Spleen (tissue), 11 donors: Measurements from ENCODE around the gene FGF2. TPM values are rescaled to one million over a fixed set of nuclear protein-coding genes. Genes with fewer than 3 reads are reported as not detected.
"Not testable (repeated sequence)": the region's sequence is repeated elsewhere in the genome, so short reads cannot be mapped to it uniquely, and the experiment has no call there.

Experiments
- DNase-seq: peaks from one replicate; pipeline ENCODE4 v3.0.0-alpha.2; 2020
- H3K27ac ChIP-seq, 8 donors: fragments of 200-600 bp; sonication (generic) in 7 of 8; 1 replicate in 4 of 8; 2 replicates in 4 of 8; pipeline versions ENCODE4 v1.5.0 to v1.8.0; 2016 to 2021; ENCODE audit warnings: inconsistent platforms in 4 of 8, mild to moderate bottlenecking in 4 of 8, moderate library complexity in 1 of 8
- H3K27me3 ChIP-seq, 7 donors: fragments of 200-600 bp; sonication (generic) in 6 of 7; replicated peaks in 1 of 7; 1 replicate in 4 of 7; 2 replicates in 3 of 7; pipeline versions ENCODE4 v1.5.0 to v1.8.0; 2016 to 2021; ENCODE audit warnings: inconsistent platforms in 3 of 7, mild to moderate bottlenecking in 1 of 7
- H3K36me3 ChIP-seq, 6 donors: fragments of 200-600 bp; sonication (generic) in 5 of 6; 1 replicate in 4 of 6; 2 replicates in 2 of 6; pipeline versions ENCODE4 v1.5.0 to v1.8.0; 2016 to 2021; ENCODE audit warnings: inconsistent platforms in 2 of 6
- H3K4me1 ChIP-seq, 6 donors: fragments of 200-600 bp; sonication (generic) in 5 of 6; 1 replicate in 3 of 6; 2 replicates in 3 of 6; pipeline versions ENCODE4 v1.5.0 to v1.8.0; 2016 to 2021; ENCODE audit warnings: inconsistent platforms in 3 of 6
- H3K4me3 ChIP-seq, 8 donors: fragments of 200-600 bp; sonication (generic) in 7 of 8; 1 replicate in 4 of 8; 2 replicates in 4 of 8; pipeline versions ENCODE4 v1.5.0 to v1.8.0; 2016 to 2021; ENCODE audit warnings: inconsistent platforms in 4 of 8, mild to moderate bottlenecking in 4 of 8, moderate library complexity in 2 of 8
- H3K9me3 ChIP-seq, 8 donors: fragments of 200-600 bp; sonication (generic) in 7 of 8; 1 replicate in 4 of 8; 2 replicates in 4 of 8; pipeline versions ENCODE4 v1.5.0 to v1.8.0; 2016 to 2021; ENCODE audit warnings: inconsistent platforms in 4 of 8
- POLR2A ChIP-seq, 3 donors: fragments of 450-650 bp; IDR thresholded peaks; one replicate each; pipeline ENCODE4 v1.5.1; 2017; ENCODE audit warnings: antibody characterized with exemption in 3 of 3, mild to moderate bottlenecking in 1 of 3
- POLR2AphosphoS5 ChIP-seq, 3 donors: sonication (generic); formaldehyde crosslinking; IDR thresholded peaks; one replicate each; pipeline ENCODE4 v1.5.1; 2017; ENCODE audit warnings: antibody characterized with exemption in 3 of 3
- WGBS, 5 donors: extraction: QIAGEN DNeasy Blood & Tissue Kit in 3 of 5; methylation state at CpG; one replicate each; pipeline versions ENCODE4 v1.1.5 to v1.1.7; 2013 to 2018; 5-methylcytosine and 5-hydroxymethylcytosine counted together
- intact Hi-C: fragments of 100-400 bp; cut with DNase I; formaldehyde crosslinking; loops from one replicate; pipeline ENCODE4 v1.15.0; 2023; ENCODE audit warnings: low total_unique reads
- polyA plus RNA-seq, 3 donors: library from polyadenylated mRNA; stranded (reverse); fragments of 200-250 nt; gene quantifications; one replicate each; pipeline ENCODE4 v1.2.1, GENCODE V29; 2013
- total RNA-seq, 7 donors: library from RNA; depleted of rRNA in 3 of 7; stranded (reverse); fragments of >200 nt in 3 of 7; fragmentation: NEBNext Ultra II Directional in 4 of 7; extraction: Animal tissue kit (Norgen Biotek cat#: 25700) in 4 of 7; gene quantifications; one replicate each; pipeline versions ENCODE4 v1.1.0 to v1.2.1, GENCODE V29; 2016 to 2021
- TF ChIP-seq, protein P1 (sequence below), 11 experiments: fragments of 200-600 bp in 7 of 11; fragments of 450-650 bp in 4 of 11; sonication (generic) in 4 of 11; IDR thresholded peaks in 8 of 11; conservative IDR thresholded peaks in 3 of 11; 1 replicate in 7 of 11; 2 replicates in 4 of 11; pipeline versions ENCODE4 v1.4.0 to v1.8.0; 2016 to 2021; ENCODE audit warnings: antibody characterized with exemption in 11 of 11, inconsistent platforms in 4 of 11, mild to moderate bottlenecking in 1 of 11
- donor health status: healthy with polysubstance abuse.
- donor health status: DM: no; HTN: no; CAD: no; lungs with moderate emphysema.
- donor health status: DM: no; HTN: no; CAD: no.
- donor health status: Bipolar disorder and iron deficiency.
- donor health status: healthy.
- donor health status: DM: no; HTN: no; CAD: no.
- donor health status: DM: yes; HTN: yes; CAD: no.

Gene FGF2
- total and polyA plus RNA-seq, 10 donors, result 0.48 to 3.1 (median 1.5) TPM

DNA sequence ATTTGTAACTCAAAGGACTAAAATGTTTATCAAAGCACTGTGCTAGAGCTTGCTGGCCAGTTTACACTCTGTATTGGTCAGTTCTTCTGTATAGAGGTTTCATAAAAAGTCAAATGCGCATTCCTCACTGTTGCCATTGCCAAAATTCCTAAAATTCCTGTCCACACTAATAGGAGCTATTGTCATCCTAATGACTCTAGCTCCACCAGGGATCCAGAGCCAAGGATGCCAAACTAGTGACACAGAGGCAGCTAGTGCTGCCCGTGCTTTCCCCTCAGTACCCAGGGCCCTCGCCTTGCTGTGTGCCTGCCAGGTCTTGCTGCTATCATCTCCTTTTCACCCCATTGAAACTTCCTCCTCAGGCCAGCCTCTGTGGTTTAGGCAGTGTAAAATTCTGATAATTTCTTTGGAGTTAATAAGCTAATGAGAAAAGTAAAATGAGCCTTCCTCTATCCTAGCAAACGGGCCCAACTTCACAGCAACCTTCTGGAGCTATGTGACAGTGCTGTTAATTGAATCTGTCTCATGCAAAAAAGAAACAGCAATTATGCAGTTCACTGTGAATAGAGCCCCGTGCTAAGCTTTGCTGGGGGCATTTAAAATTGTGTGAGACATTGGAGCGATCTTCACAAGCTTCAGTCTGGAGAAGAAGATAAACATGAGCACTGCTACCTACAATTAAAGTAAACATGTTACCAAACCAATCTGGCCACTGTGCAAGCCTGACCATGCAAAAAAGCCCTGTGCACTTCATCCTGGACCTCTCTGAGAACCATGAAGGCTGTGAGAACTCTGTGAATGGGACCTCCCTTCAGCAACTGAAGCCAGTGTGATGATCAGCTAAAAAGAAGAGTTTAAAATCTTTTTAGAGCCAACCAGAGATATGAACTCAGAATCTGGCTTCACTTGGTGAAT is 43.1 kb upstream of the FGF2 start:
- TF ChIP-seq POLR2A (IDR thresholded peaks at IDR 0.05) (no peak), POLR2AphosphoS5 (IDR thresholded peaks at IDR 0.05) (no peak)
- TF ChIP-seq, protein P1, sequence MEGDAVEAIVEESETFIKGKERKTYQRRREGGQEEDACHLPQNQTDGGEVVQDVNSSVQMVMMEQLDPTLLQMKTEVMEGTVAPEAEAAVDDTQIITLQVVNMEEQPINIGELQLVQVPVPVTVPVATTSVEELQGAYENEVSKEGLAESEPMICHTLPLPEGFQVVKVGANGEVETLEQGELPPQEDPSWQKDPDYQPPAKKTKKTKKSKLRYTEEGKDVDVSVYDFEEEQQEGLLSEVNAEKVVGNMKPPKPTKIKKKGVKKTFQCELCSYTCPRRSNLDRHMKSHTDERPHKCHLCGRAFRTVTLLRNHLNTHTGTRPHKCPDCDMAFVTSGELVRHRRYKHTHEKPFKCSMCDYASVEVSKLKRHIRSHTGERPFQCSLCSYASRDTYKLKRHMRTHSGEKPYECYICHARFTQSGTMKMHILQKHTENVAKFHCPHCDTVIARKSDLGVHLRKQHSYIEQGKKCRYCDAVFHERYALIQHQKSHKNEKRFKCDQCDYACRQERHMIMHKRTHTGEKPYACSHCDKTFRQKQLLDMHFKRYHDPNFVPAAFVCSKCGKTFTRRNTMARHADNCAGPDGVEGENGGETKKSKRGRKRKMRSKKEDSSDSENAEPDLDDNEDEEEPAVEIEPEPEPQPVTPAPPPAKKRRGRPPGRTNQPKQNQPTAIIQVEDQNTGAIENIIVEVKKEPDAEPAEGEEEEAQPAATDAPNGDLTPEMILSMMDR (IDR thresholded peaks at IDR 0.05 in 8 of 11, conservative IDR thresholded peaks at IDR 0.05 in 3 of 11), result no peak
- H3K27ac ChIP-seq, result no peak overlapping the region
- no peak overlapping the region for H3K4me3 ChIP-seq

DNA sequence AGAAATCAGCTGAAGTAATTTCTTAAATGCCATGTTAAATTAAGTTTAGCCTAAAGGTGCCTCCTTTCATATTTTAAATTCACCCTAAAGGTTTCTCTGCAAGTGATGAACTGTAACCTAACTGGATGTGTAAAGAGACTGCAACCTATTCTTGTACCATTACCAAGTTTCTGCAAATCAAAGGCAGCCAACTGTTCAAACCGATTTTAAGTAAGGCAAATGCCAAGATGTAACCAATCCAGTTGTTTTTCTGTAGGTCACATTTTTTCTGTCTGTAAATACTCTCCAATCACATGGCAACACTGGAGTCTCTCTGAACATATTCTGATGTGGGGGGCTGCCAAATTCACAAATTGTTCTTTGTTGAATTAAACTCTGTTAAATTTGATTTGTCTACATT is 42.4 kb upstream of the FGF2 start:
- H3K27ac ChIP-seq, result no peak overlapping the region
- 40 to 75% (median 59%) methylated on average over 1 of the region's 1 CpG for WGBS, 5 donors
- no peaks in the 10 kb centered on the region for H3K4me1 ChIP-seq
- H3K9me3 ChIP-seq, result no peaks in the 10 kb centered on the region
- no peaks in the 10 kb centered on the region for H3K36me3 ChIP-seq
- H3K4me3 ChIP-seq, result no peak overlapping the region
- intact Hi-C loops, result no loop called here
- DNase-seq, result no peak
- peaks cover 0 to 18% (median 0%) of the 10 kb centered on the region in 7 donors for H3K27me3 ChIP-seq
- no peak for TF ChIP-seq POLR2AphosphoS5 (IDR thresholded peaks at IDR 0.05)
- TF ChIP-seq POLR2A (IDR thresholded peaks at IDR 0.05), result no peak
- TF ChIP-seq, protein P1 (IDR thresholded peaks at IDR 0.05 in 8 of 11, conservative IDR thresholded peaks at IDR 0.05 in 3 of 11), result no peak

More for the DNA sequence above, 43.1 kb upstream of the FGF2 start:
- Histone ChIP-seq H3K9me3 (no peaks in the 10 kb centered on the region), H3K27me3 (peaks cover 0 to 18% (median 0%) of the 10 kb centered on the region in 7 donors), H3K4me1 (no peaks in the 10 kb centered on the region), H3K36me3 (no peaks in the 10 kb centered on the region)
- intact Hi-C loops, result no loop called here
- 58 to 68% (median 60%) methylated on average over 6 of the region's 6 CpGs for WGBS, 5 donors
- DNase-seq, result no peak

DNA sequence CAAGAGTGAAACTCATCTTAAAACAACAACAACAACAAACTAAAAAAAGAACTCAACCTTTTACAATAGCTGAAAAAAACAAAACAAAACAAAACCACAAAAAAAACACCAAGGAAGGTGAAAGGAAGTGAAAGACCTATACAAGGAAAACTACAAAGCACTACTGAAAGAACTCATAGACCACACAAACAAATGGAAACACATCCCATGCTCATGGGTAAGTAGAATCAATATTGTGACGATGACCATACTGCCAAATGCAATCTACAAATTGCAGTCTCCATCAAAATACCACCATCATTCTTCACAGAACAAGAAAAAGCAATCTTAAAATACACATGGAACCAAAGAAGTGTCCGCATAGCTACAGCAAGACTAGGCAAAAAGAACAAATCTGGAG is 41.5 kb upstream of the FGF2 start:
- intact Hi-C loops, result no loop called here

DNA sequence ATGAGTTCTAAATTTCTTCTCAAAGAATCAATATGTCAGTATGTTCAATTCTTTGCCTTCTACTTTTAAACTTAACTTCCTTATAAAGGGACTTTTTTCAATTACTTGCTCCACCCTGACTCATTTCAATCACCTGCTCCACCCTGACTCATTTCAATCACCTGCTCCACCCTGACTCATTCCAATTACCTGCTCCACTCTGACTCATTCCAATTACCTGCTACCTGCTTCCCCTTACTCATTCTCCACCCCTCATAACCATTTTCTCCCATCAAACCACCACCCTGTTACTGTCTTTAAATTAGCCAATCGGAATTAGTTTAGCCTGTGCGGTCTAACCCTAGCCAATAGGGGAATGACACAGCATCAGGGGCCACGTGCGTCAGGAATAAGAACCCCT is 40.3 kb upstream of the FGF2 start:
- H3K9me3 ChIP-seq, H3K4me3 ChIP-seq, H3K4me1 ChIP-seq, H3K36me3 ChIP-seq, intact Hi-C loops, DNase-seq, H3K27ac ChIP-seq: not testable (repeated sequence)
- H3K27me3 ChIP-seq, result peaks cover 0 to 18% (median 0%) of the 10 kb centered on the region in 7 donors
- 92 to 97% (median 95%) methylated on average over 4 of the region's 4 CpGs for WGBS, 5 donors

More for the DNA sequence above, 41.5 kb upstream of the FGF2 start:
- no peak overlapping the region for H3K4me3 ChIP-seq
- no peak for DNase-seq
- TF ChIP-seq, protein P1 (IDR thresholded peaks at IDR 0.05 in 8 of 11, conservative IDR thresholded peaks at IDR 0.05 in 3 of 11), result no peak
- TF ChIP-seq POLR2A (IDR thresholded peaks at IDR 0.05) (no peak), POLR2AphosphoS5 (IDR thresholded peaks at IDR 0.05) (no peak)
- H3K27ac ChIP-seq, result no peak overlapping the region
- H3K36me3 ChIP-seq, result no peaks in the 10 kb centered on the region
- H3K27me3 ChIP-seq, result peaks cover 0 to 18% (median 0%) of the 10 kb centered on the region in 7 donors
- no peaks in the 10 kb centered on the region for H3K9me3 ChIP-seq
- 83 to 93% (median 91%) methylated on average over 2 of the region's 2 CpGs for WGBS, 5 donors
- H3K4me1 ChIP-seq, result no peaks in the 10 kb centered on the region

DNA sequence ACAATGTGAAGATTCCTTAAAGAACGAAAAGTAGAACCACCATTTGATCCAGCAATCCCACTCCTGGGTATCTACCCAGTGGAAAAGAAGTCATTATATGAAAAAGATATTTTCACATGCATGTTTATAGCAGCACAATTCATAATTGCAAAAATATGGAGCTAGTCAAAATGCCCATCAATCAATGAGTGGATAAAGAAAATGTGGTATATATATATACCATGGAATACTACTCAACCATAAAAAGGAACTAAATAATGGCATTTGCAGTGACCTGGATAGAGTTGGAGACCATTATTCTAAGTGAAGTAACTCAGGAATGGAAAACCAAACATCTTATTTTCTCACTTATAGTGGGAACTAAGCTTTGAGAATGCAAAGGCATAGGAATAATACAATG is 39.7 kb upstream of the FGF2 start:
- WGBS, 5 donors, result 79 to 97% (median 89%) methylated on average over 1 of the region's 1 CpG
- H3K27me3 ChIP-seq, result peaks cover 0 to 18% (median 0%) of the 10 kb centered on the region in 7 donors
- H3K36me3 ChIP-seq, H3K4me1 ChIP-seq, H3K4me3 ChIP-seq, intact Hi-C loops, H3K9me3 ChIP-seq, H3K27ac ChIP-seq, DNase-seq: not testable (repeated sequence)
